Ecto neural progenitor cell (in vitro differentiated cells): ENCODE measurements around the gene ARRDC3.

Experiments
- DNase-seq: peaks from one replicate; pipeline ENCODE4 v3.0.0-alpha.2; 2018; ENCODE audit warnings: low spot score

The ARRDC3 gene

GRCh38 chr5:91384671-91385430, 1.7 kb upstream of the ARRDC3 start:
- DNase-seq = no peak

- no peak for DNase-seq
These were observed 811 bp upstream of the ARRDC3 start for GRCh38 chr5:91383956-91384300.

- no peak for DNase-seq
These were observed 539 bp downstream of the ARRDC3 start for GRCh38 chr5:91382530-91383026.

DNA sequence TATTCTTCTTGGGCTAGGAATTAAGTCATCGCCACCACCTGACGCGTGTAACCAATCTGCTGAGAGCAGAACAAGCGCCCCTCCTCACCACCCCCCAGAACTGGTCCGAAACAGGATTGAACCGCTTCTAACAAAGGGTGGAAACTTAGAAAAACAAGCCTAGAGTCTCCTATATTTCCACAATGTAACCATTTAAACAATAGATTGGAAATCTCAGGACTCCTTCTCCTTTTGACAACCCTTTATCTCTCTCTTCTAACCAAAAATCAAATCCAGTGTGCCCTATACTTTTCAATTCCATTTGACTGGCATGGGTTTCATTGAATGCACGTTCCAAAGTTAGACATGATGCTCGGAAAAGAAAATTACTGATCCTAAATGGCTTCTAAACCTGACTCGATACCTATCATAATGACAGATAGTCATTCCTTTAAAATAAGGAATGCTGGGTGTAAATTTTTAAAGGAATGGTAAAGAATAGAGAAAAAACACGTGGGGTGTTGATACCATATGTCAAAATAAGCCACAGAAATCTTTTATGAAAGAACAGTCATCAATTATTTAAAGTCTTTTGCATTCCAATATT, 1.2 kb downstream of the ARRDC3 start:
- peak; percentile 80 for DNase-seq

DNA sequence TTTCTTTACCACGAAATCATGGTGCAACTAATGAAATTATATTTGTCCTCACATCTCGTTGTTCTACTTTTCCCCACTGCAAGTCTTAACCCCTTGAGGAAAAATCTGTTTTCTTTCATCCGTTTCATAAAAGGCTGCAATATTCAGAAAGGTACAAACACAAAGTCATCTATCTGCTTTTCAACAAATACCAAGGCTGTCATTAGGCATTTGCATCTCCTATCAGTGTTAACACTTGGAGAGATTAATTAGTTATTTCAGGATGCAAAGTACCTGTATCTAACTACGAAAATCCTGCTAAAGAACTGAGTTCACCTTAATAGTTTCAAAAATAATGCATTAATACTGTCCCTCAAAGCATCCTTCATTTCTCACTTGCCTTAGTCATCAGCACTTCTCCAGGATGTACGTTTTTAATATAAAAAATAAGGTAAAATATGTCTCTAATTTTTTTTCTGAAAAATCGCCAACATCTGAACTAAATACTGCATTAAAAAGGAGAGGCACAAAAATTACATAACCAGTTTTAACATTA, 1.8 kb downstream of the ARRDC3 start:
- DNase-seq = no peak

DNA sequence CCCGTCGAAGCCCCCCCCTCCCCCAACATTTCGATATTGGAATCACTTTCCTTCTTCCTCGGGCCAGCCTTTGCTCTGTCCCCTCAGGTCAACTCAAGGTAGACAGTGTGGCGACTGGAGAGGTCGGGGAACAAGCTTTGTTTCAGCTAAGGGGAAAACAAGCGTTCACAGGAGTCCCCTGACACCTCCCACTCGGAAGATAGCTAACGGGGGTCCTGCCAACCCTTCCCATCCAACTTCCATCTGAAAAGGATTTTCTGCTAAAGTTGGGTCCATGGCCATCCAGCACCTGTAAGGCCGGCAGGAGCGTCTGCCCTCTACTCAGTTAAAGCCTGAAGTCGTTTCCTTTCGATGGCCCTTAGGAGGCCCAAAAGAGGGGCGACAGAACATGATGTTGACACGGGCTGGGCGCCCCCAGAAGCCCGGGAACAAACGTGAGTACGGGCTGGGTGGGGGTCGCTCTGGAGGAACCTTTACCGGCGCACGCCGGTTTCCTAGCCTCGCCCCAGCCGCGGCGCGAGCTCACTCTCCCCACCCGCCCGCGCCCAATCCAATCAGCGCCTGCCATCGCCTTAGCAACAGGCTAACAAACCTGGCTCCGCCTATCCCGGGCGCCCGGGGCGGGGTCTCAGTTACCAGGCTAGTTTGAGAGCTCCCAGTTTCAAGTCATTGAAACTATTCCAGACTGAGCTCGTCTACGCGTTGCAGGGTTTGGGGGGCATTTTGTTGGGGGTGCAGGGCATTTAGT, 2.5 kb downstream of the ARRDC3 start:
- peak; percentile 99 for DNase-seq

DNA sequence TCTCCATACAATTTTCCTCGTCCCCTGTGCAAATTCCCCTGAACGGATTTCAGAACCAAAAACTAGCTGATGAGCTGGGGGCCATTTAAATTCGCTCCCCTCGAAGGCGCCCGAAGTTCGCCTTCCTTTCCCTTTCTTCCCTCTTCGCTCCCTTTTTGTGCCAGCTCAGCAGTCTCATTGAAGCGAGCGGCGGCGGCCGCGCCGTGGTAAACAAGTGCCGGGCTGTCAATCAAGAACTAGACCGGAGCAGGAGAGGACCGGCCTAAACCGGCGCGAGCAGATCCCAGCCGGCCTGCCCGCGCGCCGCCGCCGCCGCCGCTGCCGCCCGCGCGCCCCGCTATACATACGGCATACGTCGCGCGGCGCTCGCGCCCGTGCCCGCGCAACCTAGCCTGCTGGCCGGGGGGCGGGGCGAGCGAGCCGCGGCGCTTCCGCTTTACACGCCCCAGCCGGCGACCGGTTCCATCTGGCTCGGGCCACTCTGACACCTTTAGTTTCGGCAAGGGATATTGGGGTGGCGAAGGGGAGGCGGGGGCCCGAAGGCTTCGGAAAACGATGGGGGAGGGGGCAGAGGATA, 3.1 kb downstream of the ARRDC3 start:
- peak; percentile 97 for DNase-seq

DNA sequence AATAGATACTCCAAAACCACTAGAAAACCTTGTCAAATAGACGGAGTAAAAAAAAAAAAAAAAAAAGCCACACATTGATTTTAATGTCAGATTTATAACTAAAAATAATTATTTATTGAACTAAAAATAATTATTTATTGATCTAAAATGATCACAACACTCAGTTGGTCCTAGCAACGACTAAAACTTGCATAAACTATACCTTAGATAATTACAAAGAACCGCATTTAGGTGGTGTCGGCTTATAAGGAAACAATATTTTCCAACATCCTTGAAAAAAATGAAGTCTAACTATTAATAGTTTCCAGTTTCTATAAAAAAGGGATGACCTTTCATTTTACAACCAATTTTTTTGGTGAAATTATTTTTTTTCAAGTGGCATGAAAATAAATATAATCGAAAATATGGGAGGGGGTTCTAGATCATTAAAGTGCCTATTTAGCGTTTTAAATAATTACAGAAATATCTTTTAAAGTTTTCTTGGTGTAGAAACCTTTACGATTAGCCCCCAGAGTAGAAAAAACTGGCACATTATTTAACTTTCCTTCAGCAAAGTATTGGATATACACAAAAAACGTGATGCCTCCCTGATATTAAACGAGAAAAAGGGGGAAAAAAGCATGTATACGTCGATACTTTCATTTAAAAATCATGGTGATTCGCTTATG, 3.7 kb downstream of the ARRDC3 start:
- no peak for DNase-seq

DNA sequence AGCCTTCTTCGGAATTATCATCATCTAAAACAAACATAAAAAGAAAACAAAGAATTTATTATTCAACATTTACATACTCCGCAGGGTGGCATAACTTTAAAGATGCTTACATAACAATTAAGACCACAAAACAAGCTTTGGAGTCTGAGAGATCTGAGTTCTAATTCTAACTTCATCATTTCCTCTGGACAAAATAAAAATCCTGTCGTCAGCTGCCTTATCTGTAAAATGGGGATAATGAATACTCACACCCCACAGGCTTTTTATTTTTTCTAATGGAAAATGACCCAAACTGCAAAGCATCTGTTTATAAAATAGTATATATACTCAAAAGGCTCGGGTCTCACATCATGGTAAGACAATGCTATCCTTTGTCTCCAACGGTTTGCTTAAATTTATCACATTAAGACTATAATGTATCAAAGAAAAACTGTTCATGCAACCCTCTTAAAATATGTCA, 4.3 kb downstream of the ARRDC3 start:
- DNase-seq = no peak

- no peak for DNase-seq
These were observed 8.1 kb downstream of the ARRDC3 start for GRCh38 chr5:91374893-91375520.

DNA sequence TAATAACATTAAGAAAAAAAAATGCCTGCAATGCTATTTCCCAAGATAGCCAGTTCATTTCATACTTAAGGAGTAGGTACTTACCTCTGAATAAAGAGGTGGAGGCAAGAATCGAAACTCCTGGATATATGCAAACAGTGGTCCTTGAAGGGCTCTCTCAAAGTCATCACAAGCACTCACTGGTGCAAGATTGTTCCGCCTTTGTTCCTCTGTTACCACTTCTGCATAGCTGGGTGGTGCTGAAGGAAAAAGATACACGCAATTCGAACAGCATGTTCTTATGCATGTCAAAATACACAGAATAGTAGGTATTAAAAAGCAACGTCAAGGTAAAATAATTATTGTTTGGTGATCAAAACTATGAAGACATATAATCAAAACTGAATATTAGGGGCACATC, 9.5 kb downstream of the ARRDC3 start:
- DNase-seq = no peak

DNA sequence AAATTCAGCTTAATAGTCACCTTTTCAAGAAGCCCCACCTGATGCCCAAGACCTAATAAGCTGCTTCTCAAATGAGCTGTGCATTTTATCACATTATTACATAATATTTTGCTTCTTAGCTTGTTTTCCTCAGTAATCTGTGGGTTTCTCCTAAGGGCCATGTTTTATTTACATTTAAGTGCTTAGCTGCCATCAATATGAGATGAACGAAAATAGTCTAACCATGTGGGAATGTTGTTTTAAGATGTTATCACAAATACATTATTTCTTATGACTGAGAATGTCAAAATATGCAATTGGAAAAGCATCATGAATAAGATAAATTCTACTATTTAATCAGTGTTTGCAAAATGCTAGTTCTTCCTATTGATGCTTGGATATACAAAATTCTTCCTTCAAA, 10.1 kb downstream of the ARRDC3 start:
- DNase-seq = no peak

GRCh38 chr5:91369480-91369879, 13.6 kb downstream of the ARRDC3 start:
- no peak for DNase-seq

DNA sequence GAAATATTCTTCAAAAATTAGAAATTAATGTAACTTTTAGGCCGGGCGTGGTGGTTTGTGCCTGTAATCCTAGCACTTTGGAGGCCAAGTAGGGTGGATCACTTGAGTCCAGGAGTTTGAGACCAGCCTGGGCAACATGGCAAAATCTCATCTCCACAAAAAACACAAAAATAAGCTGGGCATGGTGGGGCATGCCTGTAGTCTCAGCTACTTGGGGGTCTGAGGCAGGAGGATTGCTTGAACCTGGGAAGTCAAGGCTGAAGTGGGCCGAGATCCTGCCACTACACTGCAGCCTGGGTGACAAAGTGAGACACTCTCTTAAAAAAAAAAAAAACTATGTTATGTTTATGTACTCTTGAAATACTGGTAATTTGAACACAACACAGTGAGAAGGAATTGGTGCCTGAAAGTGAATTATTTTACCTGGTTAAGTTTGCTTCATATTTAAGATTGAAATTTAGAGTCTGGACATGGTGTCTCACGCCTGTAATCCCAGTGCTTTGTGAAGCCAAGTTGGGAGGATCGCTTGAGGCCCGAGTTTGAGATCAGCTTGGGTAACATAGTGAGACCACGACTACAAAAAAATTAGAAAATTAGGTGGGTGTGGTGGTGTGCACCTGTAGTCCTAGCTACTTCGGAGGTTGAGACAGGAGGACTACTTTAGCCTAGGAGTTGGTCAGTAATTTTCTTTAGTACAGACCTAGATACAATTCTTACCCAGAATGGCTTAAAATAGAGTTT, 15.0 kb downstream of the ARRDC3 start:
- DNase-seq = no peak

DNA sequence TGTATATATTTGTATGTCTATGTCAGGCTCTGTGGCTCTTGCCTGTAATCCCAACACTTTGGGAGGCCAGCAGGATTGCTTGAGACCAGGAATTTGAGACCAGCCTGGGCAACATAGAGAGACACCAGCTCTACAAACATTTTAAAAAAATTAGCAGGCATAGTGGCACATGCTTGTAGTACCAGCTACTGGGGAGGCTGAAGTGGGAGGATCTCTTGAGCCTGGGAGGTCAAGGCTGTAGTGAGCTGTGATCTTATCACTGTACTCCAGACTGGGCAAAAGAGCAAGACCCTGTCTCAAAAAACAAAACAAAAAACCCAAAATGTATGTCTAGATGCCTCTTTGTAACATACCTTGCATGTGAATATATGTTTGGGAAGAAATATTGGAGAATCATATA, 15.8 kb downstream of the ARRDC3 start:
- DNase-seq = no peak

GRCh38 chr5:91366551-91366950, 16.6 kb downstream of the ARRDC3 start:
- no peak for DNase-seq

- no peak for DNase-seq
These were observed 17.6 kb downstream of the ARRDC3 start for GRCh38 chr5:91365498-91365897.

DNA sequence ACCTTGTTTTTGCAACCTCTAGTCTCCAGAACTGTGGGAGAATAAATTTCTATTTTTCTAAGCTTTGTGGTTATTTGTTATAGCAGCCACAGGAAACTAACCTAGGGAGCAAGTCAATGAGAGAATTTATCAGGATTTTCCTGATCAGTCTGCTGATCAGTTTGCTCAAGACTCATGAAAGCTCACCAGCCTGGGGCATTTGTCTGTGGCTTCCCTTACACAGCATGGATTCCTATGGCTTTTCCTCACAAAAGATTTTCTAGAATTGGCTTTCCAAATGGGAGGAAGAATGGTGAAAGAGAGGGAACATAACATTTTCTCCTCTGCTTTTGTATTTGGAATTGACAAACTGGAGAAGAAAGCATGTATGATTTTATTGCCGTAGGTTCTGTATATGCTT, 20.2 kb downstream of the ARRDC3 start:
- no peak for DNase-seq

DNA sequence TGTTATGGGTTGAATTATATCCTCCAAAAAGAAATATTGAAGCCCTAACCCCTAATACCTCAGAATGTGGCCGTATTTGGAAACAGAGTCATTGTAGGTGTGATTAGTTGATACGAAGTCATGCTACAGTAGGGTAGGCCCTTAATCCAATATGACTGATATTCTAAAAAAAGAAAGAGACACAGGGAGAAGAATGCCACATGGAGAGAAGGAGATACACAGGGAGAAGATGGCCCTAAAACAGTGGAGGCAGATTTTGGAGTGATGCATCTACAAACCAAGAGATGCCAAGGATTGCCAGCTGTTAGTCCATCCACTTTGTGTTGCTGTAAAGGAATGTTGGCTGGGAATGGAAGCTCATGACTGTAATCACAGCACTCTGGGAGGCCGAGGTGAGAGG, 21.3 kb downstream of the ARRDC3 start:
- DNase-seq = no peak

- no peak for DNase-seq
These were observed 21.9 kb downstream of the ARRDC3 start for GRCh38 chr5:91361055-91361701.
